Sigmoid colon (tissue), 7 donors: ENCODE measurements around the gene PPP1R12B. TPM values are rescaled to one million over a fixed set of nuclear protein-coding genes. Genes with fewer than 3 reads are reported as not detected.

Experiments
- DNase-seq: peaks from one replicate; pipeline ENCODE4 v3.0.0-alpha.2; 2019
- H3K27ac ChIP-seq, 4 donors: fragments of 200-600 bp; sonication (generic); one replicate each; pipeline ENCODE4 v1.5.1; 2016 to 2019; ENCODE audit warnings: mild to moderate bottlenecking in 1 of 4
- H3K27me3 ChIP-seq, 3 donors: fragments of 200-600 bp; sonication (generic); one replicate each; pipeline ENCODE4 v1.5.1; 2019; ENCODE audit warnings: mild to moderate bottlenecking in 1 of 3
- H3K36me3 ChIP-seq, 4 donors: fragments of 200-600 bp; sonication (generic); one replicate each; pipeline ENCODE4 v1.5.1; 2016 to 2019
- H3K4me1 ChIP-seq, 4 donors: fragments of 200-600 bp; sonication (generic); one replicate each; pipeline ENCODE4 v1.5.1; 2017 to 2019
- H3K4me3 ChIP-seq, 4 donors: fragments of 200-600 bp; sonication (generic); one replicate each; pipeline ENCODE4 v1.5.1; 2017 to 2019; ENCODE audit warnings: mild to moderate bottlenecking in 2 of 4, moderate library complexity in 1 of 4
- H3K9me3 ChIP-seq, 4 donors: fragments of 200-600 bp in 3 of 4; sonication (generic) in 3 of 4; one replicate each; pipeline versions ENCODE4 v1.5.1 to v1.6.1; 2013 to 2019
- CTCF ChIP-seq, 4 experiments: fragments of 450-650 bp in 3 of 4; fragments of 200-600 bp in 1 of 4; IDR thresholded peaks; one replicate each; pipeline ENCODE4 v1.5.1; 2016 to 2019; ENCODE audit warnings: antibody characterized with exemption in 4 of 4, mild to moderate bottlenecking in 3 of 4, moderate library complexity in 2 of 4
- EP300 ChIP-seq, 4 donors: sonication (generic); formaldehyde crosslinking; IDR thresholded peaks; one replicate each; pipeline ENCODE4 v1.6.1; 2017; ENCODE audit warnings: antibody characterized with exemption in 4 of 4
- POLR2A ChIP-seq, 2 donors: fragments of 450-650 bp; IDR thresholded peaks; one replicate each; pipeline ENCODE4 v1.6.1; 2016; ENCODE audit warnings: antibody characterized with exemption in 2 of 2, mild to moderate bottlenecking in 2 of 2, moderate library complexity in 2 of 2
- POLR2AphosphoS5 ChIP-seq, 4 donors: sonication (generic); formaldehyde crosslinking; IDR thresholded peaks; one replicate each; pipeline ENCODE4 v1.6.1; 2017; ENCODE audit warnings: antibody characterized with exemption in 4 of 4
- WGBS, 2 donors: extraction: QIAGEN DNeasy Blood & Tissue Kit; methylation state at CpG; one replicate each; pipeline ENCODE4 v1.1.7; 2013; 5-methylcytosine and 5-hydroxymethylcytosine counted together
- intact Hi-C: fragments of 100-400 bp; cut with DNase I; formaldehyde crosslinking; loops from one replicate; pipeline ENCODE4 v1.15.1; 2023
- polyA plus RNA-seq, 3 donors: library from polyadenylated mRNA; stranded (reverse); fragments of 200-250 nt; gene quantifications; one replicate each; pipeline ENCODE4 v1.2.3, GENCODE V29; 2013
- total RNA-seq, 4 donors: library from RNA; depleted of rRNA; stranded (reverse); fragments of >200 nt; gene quantifications; one replicate each; pipeline ENCODE4 v1.1.0, GENCODE V29; 2016
- donor health status: healthy with polysubstance abuse.
- donor health status: Bipolar disorder and iron deficiency.
- donor health status: healthy.

PPP1R12B gene
- total and polyA plus RNA-seq, 7 donors: 5.3 to 995 (median 493) TPM

DNA sequence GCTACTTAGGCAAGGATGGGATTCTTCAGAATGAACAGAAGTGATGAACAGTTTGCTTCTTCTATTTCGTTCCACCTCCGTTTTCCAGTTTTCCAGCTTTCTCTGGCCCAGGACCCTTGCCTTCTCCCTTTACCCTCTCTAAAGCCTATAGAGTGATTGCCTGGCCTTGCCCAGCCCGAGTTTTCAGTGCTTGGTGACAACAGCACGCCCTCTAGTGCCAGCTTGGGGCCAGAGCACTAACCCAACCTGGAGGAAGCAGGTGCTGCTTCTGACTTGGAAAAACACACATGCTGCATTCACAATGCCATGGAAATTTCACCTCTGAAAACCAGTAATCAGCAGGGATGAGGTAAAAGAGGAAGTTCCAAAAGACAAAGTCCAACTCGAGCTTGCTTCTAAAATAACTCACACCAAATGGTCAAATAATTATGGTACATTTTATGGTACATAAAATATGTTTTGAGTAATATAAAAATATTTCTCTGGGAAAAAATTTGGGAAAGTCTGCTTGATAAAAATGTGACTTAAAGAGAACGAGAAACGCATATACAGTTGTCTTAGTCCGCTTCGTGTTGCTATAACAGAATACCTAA is 32.8 kb upstream of the PPP1R12B start:
- Histone ChIP-seq H3K4me3 (no peak overlapping the region), H3K9me3 (no peaks in the 10 kb centered on the region), H3K27me3 (peaks cover 0 to 8% (median 0%) of the 10 kb centered on the region in 3 donors), H3K4me1 (no peaks in the 10 kb centered on the region), H3K36me3 (no peaks in the 10 kb centered on the region), H3K27ac (no peak overlapping the region)
- TF ChIP-seq POLR2A (IDR thresholded peaks at IDR 0.05) (no peak), EP300 (IDR thresholded peaks at IDR 0.05) (no peak), POLR2AphosphoS5 (IDR thresholded peaks at IDR 0.05) (no peak), CTCF (IDR thresholded peaks at IDR 0.05) (peak; percentile 46 to 76 (median 76))
- intact Hi-C loops: loop anchor here (2.0 kb wide), 1 partner anchor 123 kb away; the partner anchor contains the start of gene LGR6
- no peak for DNase-seq
- WGBS, 2 donors: 9 to 19% methylated on average over 9 of the region's 9 CpGs

- Histone ChIP-seq H3K36me3 (no peaks in the 10 kb centered on the region), H3K9me3 (no peaks in the 10 kb centered on the region), H3K4me1 (no peaks in the 10 kb centered on the region), H3K4me3 (no peak overlapping the region), H3K27ac (no peak overlapping the region), H3K27me3 (peaks cover 0 to 8% (median 0%) of the 10 kb centered on the region in 3 donors)
- DNase-seq: no peak
- intact Hi-C loops: no loop called here
- TF ChIP-seq EP300 (IDR thresholded peaks at IDR 0.05) (no peak), POLR2AphosphoS5 (IDR thresholded peaks at IDR 0.05) (no peak), POLR2A (IDR thresholded peaks at IDR 0.05) (no peak), CTCF (IDR thresholded peaks at IDR 0.05) (no peak)
Observed at GRCh38 chr1:202316186-202316585, 32.3 kb upstream of the PPP1R12B start.

GRCh38 chr1:202317941-202318925 is 30.3 kb upstream of the PPP1R12B start:
- Histone ChIP-seq H3K4me1 (no peaks in the 10 kb centered on the region), H3K27ac (no peak overlapping the region), H3K36me3 (no peaks in the 10 kb centered on the region), H3K9me3 (no peaks in the 10 kb centered on the region), H3K4me3 (no peak overlapping the region), H3K27me3 (no peaks in the 10 kb centered on the region)
- no peak for TF ChIP-seq POLR2A (IDR thresholded peaks at IDR 0.05)
- DNase-seq: no peak
- intact Hi-C loops: no loop called here
- WGBS, 2 donors: 91 to 94% methylated on average over 52 of the region's 52 CpGs

- DNase-seq: no peak
- H3K4me3 ChIP-seq: no peak overlapping the region
- 75 to 83% methylated on average over 4 of the region's 4 CpGs for WGBS, 2 donors
- intact Hi-C loops: no loop called here
- H3K9me3 ChIP-seq: no peaks in the 10 kb centered on the region
- TF ChIP-seq EP300 (IDR thresholded peaks at IDR 0.05) (no peak), CTCF (IDR thresholded peaks at IDR 0.05) (no peak), POLR2A (IDR thresholded peaks at IDR 0.05) (no peak), POLR2AphosphoS5 (IDR thresholded peaks at IDR 0.05) (no peak)
- H3K27ac ChIP-seq: no peak overlapping the region
- no peaks in the 10 kb centered on the region for H3K36me3 ChIP-seq
- H3K4me1 ChIP-seq: no peaks in the 10 kb centered on the region
- H3K27me3 ChIP-seq: no peaks in the 10 kb centered on the region
Observed at GRCh38 chr1:202319381-202320080, 29.0 kb upstream of the PPP1R12B start.

GRCh38 chr1:202320081-202320405 is 28.5 kb upstream of the PPP1R12B start:
- TF ChIP-seq CTCF (IDR thresholded peaks at IDR 0.05): no peak
- no peak for TF ChIP-seq POLR2A (IDR thresholded peaks at IDR 0.05)
- no peak for TF ChIP-seq POLR2AphosphoS5 (IDR thresholded peaks at IDR 0.05)
- no peak for TF ChIP-seq EP300 (IDR thresholded peaks at IDR 0.05)
- H3K4me1 ChIP-seq: no peaks in the 10 kb centered on the region
- H3K27ac ChIP-seq: no peak overlapping the region
- no peaks in the 10 kb centered on the region for H3K9me3 ChIP-seq
- no peak overlapping the region for H3K4me3 ChIP-seq
- H3K36me3 ChIP-seq: no peaks in the 10 kb centered on the region
- H3K27me3 ChIP-seq: no peaks in the 10 kb centered on the region
- no peak for DNase-seq
- intact Hi-C loops: no loop called here
